GM18907 (cell line): Measurements from ENCODE around the gene RNF223.
"Not testable (repeated sequence)": the region's sequence is repeated elsewhere in the genome, so short reads cannot be mapped to it uniquely, and the experiment has no call there.

Experiments used
- ATAC-seq: cut with Tn5 transposase; IDR thresholded peaks from one replicate; pipeline ENCODE4 v1.9.1; 2021; ENCODE audit warnings: mild to moderate bottlenecking, moderate library complexity; ENCODE audit not compliant: unreplicated experiment

RNF223 gene

DNA sequence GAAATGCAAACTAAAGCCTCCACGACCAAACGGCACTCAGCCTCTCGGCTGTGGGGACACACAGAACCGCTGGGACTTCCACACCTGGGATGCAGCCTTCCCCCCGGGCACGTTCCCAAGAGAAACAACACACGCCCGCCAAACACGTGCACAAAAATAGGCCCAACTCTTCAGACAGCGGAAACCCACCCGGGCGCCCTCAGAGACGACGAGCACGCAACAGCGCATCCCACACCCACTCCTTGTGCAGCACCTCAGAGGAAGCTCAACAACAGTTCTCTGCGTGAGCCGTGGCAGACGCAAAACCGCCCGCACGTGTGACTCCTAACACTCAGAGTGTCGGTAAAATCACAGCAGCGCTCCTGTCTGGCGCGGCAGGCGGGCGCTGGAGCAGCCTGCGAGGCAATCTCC, 36.5 kb upstream of the RNF223 start:
- ATAC-seq, result no peak

DNA sequence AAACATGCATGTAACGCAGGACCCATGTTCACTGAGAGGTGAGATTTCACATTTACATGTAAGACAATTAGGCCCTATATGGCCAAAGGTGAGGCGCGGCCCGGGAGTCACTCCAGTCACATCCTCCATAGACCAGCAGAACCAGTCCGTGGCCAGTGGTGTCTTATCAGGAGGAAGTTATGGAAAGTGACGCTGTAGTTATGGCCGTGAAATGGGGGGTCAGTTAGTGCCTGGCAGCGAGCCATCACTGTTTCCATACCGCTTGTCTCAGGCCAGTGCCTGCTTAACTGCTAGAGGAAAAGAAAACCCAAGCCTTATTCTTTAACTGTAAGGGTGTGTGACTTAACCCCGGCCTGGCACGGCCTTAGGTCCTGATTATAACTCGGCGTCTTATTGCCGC, 35.6 kb upstream of the RNF223 start:
- ATAC-seq, result no peak

DNA sequence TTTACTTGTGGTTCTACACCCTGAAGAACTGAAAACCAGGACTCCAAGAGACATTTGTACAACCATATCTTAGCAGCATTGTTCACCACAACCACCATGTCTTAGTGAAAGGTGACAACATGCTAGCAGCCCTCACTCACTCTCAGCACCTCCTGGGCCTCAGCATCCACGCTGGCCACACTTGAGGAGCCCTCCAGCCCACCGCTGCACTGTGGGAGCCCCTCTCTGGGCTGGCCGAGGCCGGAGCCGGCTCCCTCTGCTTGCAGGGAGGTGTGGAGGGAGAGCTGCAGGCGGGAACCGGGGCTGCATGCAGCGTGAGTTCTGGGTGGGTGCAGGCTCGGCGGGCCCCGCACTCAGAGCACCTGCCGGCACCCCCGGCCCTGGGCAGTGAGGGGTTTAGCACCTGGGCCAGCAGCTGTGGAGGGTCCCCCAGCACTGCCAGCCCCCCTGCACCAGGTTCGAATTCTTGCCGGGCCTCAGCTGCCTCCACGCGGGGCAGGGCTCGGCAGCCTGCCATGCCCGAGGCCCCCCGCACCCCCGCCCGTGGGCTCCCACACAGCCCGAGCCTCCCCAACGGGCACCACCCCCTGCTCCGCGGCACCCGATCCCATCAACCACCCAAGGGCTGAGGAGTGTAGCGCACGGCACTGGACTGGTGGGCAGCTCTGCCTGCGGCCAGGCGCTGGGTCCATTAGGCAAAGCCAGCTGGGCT, 32.6 kb upstream of the RNF223 start:
- ATAC-seq, result no peak

DNA sequence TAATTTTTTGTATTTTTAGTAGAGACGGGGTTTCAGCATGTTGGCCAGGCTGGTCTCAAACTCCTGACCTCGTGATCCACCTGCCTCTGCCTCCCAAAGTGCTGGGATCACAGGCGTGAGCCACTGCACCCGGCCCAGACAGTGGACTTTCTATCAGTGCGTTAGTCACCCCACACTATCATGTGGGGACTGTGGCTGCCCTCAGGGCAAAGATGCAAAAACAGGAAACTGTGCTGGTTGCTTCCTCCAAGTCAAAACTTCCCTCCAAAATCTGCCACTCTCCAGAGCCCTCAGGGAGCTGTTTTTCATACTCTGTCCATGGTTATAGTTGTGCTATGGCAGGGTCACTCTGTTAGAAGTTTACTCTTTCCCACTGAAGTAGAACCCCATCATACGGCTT, 30.0 kb upstream of the RNF223 start:
- not testable (repeated sequence) for ATAC-seq

DNA sequence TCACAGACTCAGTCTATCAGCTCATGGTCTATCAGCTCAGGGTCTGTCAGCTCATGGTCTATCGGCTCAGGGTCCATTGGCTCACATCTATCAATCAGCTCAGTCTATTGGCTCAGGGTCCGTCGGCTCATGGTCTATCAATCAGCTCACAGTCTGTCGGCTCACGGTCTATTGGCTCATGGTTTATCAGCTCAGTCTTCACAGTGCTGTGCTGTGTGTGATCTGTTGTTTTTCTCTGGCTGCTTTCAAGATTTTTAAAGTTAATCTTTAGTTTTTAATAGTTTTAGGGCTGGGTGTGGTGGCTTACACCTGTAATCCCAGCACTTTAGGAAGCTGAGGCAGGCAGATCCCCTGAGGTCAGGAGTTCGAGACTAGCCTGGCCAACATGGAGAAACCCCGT, 27.4 kb upstream of the RNF223 start:
- no peak for ATAC-seq

DNA sequence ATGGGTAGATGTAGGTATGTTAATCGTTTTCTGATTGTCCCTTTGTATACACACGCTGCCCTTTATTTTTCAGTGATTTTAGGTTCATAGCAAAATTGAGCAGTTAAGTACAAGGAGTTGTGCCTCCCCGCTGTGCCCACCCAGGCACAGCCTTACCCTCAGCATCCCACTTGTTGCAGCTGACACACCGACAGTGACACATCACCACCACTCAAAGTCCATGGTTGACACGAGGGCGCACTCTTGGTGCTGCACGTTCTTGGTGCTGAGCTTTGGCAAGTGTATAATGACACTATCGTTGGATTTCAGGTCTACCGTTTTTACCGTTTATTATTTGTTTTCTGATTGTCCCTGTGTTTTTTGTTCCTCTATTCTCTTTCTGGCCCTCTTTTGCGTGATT, 26.2 kb upstream of the RNF223 start:
- ATAC-seq, result no peak

DNA sequence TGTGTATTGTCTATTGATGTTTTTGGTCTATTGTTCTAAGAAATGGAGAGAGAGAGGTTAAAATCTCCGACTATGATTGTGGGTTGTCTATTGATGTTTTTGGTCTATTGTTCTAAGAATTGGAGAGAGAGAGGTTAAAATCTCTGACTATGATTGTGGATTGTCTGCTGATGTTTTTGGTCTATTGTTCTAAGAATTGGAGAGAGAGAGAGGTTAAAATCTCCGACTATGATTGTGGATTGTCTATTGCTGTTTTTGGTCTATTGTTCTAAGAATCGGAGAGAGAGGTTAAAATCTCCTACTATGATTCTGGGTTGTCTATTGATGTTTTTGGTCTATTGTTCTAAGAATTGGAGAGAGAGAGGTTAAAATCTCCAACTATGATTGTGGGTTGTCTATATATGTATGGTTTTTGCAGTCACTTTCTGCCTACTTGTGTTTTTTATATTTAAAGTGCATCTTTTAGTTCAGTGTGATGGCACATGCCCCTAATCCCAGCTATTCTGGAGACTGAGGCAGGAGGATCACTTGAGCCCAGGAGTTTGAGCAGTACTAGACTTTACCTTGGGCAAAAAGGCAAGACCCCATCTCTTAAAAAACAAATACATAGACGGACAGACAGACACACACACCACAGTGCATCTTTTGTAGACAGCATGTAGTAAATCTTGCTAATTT, 25.5 kb upstream of the RNF223 start:
- ATAC-seq, result no peak

DNA sequence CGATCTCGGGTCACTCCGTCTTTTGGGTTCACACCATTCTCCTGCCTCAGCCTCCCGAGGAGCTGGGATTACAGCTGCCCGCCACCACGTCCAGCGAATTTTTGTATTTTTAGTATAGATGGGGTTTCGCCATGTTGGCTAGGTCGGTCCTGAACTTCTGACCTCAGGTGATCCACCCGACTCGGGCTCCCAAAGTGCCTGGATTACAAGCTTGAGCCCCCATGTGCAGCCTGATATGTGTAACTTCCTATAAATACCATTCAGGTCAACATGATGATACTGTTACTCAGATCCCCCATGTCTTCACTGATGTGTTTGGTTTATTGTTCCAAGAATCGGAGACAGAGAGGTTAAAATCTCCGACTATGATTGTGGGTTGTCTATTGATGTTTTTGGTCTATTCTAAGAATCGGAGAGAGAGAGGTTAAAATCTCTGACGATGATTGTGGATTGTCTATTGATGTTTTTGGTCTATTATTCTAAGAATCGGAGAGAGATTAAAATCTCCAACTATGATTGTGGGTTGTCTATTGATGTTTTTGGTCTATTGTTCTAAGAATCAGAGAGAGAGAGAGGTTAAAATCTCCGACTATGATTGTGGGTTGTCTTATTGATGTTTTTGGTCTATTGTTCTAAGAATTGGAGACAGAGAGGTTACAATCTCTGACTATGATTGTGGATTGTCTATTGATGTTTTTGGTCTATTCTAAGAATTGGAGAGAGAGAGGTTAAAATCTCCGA, 24.7 kb upstream of the RNF223 start:
- no peak for ATAC-seq

DNA sequence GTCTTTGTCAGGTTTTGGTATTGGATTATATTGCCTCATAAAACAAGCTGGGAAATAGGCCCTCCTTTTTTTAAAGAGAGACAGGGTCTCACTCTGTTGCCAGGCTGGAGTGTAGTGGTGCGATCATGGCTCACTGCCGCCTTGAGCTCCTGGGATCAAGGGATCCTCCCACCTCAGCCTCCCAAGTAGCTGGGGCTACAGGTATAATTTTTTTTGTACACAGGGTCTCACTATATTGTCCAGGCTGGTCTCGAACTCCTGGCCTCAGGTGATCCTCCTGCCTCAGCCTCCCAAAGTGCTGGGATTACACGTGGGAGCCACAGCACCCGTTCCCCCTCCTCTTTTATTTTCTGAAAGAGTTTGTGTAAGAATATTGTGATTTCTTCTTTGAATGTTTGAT, 22.0 kb upstream of the RNF223 start:
- ATAC-seq, result not testable (repeated sequence)

DNA sequence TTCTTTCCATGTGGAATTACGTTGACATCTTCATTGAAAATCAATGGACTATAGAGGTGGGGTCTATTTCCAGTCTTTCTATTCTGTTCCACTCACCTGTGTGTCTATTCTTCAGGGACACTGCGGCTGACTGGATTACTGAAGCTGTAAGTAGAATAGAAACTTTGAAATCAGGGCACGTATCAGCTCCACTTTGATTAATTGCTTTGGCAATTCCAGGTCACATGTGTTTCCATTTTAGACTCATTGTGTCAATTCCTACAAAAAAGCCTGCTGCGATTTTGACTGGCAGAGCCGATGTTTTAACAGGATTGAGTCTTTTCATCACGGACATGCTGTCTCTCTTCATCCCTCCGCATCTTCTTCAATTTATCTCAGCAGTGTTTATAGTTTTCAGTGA, 20.9 kb upstream of the RNF223 start:
- ATAC-seq, result no peak

DNA sequence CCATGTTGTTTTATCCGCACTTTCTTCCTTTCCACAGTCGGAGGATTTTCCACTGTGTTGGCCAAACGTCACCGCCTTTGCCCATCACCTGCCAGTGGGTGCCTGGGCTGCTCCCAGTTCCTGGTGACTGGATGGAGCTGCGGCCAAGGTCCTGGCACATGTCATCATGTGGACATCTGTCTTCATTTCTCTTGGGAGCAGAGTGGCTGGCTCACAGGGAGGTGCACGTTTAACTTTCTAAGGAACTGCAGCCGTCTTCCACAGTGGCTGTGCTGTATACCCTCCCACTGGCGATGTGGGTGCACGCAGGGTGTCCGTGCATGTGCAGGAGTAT, 19.5 kb upstream of the RNF223 start:
- ATAC-seq, result no peak

DNA sequence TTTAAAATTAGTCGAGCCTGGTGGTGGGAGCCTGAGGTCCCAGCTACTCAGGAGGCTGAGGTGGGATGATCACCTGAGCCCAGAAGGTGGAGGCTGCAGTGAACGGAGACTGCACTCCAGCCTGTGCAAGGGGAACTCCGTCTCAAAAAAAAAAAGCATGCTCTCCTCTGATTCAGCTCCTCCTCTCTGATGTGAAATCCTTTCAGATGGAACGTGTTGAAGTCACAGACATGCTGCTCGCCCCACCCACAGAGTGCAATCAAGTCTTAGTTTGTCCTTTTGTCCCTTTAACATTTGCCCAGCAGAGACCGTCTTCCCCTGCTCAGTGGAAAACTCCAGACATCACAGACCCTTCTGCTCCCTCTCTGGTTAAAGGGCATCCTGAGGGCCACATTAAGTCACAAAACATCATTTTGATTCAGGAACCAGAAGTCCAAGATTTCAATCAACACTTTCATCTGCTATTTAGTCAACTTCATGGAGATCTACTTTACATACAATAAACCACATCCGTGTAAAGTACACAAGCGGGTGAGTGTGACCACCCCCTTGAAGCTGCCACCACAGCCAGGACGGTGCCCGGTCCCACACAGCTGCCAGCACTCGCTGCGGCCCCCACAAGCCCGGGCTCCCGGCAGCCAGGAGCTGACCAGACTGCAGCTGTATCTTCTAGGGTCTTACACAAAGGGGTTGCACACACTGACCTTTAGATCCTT, 18.9 kb upstream of the RNF223 start:
- ATAC-seq, result no peak

DNA sequence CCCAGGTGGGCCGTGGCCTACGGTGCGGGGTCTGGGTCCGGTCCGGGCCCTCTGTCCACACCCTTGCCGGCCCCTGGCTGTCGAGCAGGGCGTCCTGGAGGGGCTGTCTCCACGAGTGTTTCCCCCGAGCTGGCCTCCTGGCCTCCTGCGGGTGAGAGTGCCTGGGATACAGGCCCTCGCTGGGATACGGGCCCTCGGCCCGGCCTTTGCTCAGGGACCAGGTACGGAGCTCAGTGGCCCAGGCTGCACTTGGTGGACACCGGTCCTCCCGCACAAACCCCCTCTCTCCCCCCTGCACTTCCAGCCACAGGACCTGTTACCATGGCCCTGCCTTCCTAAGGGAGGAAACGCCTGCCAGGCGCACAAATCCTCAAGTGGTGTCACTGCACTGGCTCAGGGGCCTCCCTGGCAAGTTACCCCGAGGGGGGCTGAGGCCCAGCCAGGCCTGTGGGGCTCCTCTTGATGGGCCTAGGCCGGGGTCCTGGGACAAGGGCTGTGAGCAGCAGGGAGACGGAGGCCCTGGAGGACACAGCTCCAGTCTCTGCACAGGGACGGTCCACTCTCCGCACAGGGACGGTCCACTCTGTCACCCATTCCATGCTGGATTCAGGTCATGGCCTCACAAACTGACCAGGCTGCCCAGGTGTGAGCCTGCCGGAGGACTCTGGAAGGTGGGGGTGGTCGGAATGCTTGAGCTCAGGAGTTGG, 18.2 kb upstream of the RNF223 start:
- ATAC-seq, result no peak

DNA sequence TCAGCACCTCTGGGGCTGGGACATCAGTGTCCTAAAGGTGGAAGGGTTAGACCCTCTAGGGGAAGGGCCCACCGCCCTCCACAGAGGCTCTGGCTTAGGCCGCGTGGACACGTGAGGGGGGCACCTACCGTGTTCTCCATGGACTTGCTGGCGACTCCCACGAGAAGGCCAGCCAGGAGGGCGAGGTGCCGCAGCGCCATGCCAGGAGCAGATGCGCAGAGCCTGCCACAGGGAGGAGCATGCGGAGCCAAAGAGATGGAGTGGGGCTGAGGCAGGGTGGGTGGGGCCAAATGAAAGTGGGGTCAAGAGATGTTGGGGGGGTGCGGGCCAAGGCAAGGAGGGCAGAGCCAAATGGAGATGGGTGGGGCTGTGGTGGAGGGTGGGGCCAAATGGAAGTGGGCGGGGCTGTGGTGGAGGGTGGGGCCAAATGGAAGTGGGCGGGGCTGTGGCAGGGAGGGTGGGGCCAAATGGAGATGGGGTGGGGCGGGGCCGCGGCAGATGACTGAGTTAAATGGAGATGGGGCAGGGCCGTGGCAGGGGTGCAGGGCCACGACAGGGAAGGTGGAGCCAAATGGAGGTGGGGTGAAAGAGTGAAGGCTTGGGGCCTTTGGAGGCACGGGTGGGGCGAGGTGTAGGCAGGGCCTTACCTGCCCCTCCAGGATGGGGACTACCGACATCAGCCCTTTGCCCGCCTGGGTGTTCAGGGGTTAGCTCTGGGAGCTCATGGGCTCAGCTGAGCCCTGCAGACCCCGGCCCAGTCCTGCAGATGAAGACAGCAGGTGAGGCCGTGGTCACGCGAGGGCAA, 17.4 kb upstream of the RNF223 start:
- no peak for ATAC-seq

DNA sequence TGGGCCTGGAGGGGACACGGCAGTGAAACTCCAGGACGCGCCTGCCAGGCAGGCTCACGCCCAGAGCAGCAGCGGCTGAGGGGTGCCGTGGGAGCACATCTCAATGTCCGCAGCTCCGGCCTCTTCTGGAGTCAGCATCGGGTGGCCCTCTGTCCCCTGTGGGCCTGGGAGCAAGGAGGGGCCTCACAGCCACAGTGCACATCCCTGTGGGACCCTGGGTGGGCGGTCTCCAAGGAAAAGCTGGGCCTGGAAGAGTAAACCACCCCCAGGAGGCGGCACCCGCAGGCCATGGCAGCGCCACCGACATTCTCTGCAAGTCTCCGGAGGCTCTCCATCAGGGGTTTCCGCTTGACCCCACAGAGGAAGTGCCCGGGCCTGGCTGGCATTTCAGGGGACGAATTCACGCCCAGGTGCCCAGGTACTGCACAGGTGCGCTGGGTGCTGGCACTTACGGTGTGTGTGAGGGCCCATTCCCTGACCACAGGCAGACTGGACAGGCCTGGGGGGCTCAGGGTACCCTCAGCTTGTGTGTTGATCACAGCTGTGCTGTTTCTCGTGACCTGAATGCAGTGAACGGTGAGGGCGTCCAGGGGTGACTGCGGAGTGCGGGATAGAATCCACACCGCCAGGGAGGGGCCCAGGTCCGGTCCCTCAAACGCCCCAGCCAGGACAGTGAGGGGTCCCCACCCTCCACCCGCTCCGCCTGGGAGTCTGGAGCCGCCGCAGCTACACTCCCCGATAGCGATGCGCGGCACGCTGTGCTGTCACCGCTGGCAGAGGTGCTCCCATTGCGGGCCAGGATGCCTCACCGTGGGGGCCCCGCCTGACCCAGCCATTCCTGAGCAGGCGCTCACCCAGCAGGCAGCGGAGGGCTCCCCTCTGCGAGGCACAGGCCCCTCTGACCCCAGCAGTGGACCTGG, 16.6 kb upstream of the RNF223 start:
- no peak for ATAC-seq

DNA sequence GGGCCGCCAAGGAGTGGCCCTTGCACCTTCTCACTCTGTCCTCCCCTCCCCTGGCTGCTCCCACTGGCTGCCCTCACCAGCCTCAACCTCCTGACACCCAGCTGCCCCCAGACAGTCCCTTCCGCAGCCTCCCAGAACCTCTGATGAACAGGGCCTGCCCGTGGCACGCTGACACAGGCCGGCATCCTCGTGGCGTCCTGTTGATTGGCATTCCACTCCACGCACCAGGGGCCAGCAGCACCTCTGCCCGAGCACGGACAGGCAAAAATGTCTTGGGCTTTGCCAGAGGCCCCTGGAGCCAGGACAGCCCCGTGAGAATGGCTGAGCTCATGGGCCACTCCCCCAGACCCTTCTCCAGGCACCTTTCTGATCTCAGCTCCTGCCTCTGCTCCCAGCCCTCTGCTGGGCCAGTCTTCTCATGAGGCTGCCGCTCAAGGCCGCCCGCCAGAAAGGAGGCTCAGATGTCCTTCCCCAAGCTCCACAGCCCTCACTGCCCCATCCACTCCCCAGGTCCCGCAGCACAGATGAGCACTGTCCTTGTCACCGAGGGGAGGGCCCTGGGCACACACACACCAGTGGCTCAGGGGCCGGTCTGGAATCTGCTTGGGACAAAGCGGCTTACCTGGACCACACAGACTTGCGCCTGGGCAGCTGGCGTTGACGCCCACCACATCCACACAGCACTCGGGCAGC, 15.8 kb upstream of the RNF223 start:
- no peak for ATAC-seq

DNA sequence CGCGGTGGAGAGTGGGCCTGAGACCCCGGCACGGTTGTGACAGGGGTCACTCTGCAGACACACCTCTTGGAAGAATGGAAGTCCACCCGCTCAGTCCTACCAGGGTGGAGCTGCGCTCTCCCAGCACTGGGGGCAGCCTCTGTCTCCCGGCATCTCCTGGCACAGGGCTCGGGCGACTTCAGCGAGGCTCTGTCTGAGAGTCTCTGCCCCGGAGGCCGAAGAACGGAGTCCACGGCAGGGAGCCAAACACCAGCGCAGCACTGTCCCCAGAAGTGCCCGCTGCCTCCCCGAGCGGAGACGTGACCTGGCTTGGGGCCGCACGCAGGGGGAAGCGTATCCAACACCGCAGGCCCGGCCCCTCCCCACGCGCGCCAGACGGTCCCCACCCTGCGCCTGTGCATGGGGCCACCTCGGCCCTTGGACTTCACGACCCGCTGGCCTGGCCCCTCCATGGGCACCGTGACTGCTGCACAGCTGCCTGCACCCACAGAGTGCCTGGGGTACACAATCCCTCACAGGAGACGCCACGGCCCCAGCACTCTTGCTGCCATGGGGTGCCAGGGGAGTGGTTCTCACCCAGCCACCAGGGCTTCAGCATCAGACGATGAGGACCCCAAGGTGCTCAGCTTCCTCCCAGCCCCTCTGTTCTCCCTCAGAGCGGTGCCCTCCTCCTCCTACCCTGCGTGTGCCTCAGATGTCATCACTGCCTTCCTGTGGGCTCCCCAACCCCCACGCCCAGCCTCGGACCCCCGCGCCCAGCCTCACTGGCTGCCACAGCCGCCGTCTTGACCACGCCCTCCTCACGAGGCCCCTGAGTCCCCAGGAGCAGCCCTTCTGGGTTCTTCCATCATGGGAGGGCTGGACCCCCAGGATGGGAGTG, 14.9 kb upstream of the RNF223 start:
- no peak for ATAC-seq
